ENCODE results near the gene ARHGAP26.

Gene ARHGAP26

DNA sequence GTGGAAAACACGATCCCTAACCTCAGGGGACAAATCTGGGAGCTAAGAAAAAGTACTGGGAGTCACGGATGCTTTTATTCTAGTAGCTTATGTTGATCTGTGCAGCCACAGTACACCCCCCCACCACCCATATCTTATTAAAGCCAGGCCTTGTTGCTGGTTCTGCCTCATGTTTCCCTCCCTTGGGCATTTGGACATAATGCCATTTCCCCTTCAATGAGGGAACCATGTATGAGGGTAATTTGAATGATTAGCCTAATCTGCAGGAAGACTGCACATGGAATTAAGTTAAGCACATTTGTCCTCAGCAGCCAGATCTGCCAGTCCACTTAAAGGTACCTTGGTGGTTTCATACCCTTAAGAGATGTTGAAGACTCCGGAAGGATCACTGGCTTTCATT is 102.0 kb downstream of the ARHGAP26 start:
- DNase-seq (ENCODE audit: low read depth, low spot score), result no peak

GRCh38 chr5:142872795-142873194 is 102.6 kb downstream of the ARHGAP26 start:
- DNase-seq (ENCODE audit: low read depth, low spot score), result no peak

DNA sequence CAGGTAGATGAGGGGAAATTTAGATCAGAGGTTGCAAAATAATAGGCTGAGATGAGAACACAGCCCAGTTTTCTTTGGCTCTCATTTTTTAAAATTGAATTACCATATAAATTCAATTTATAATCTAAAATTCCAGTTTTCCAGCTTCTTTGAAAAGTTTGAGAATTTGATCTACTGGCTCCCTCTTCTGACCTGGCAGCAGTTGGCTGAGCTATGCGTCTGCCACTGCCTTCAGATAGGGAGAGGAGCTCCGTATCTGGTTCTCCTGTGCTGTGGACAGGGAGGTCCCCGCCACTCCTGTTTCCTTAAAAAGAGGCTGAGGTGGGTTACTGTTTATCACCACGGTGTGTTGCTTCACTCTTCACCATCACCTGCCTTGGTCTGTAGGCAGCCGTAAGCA is 103.7 kb downstream of the ARHGAP26 start:
- DNase-seq (ENCODE audit: low read depth, low spot score), result no peak

DNA sequence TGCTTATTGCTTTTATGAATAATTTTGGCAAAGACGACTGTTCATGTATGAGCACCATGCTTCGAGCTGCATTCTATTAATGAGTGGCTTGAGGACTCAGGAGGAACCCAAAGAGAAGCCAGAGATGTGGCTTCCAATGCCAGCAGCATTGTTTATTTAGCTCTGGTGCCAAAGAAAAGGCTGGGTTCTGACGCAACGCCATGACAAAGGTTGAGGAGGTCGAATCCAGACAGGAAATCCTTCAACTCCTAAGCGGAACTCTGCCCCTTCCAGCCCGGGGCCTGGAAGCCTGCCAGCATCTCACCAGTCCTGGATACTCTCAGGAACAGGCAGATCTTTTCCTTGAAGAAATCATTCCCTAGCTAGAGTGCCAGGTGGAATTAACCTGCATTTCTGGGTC is 104.4 kb downstream of the ARHGAP26 start:
- DNase-seq (ENCODE audit: low read depth, low spot score), result no peak

- no peak for DNase-seq (ENCODE audit: low read depth, low spot score)
Observed at GRCh38 chr5:142875936-142876335, 105.8 kb downstream of the ARHGAP26 start.

GRCh38 chr5:142876817-142877216 is 106.6 kb downstream of the ARHGAP26 start:
- DNase-seq (ENCODE audit: low read depth, low spot score), result no peak

DNA sequence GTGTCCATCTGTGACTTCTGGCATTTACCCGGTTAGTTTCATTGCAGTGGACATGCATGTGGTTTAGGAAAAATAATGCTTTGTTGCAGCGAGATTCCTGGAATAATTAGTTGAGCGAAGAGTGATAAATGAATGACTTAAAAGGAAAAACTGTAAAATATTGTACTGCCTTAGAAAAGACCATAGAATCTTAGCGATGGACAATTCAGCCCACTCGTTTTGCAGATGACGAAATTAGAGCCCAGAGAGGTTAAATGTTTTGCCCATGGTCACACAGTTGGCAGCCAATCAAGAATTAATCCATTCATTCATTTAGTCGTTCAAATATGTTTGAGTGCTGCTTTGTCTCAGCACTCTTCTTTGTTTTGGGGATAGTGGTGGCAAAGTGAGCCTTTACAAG is 107.9 kb downstream of the ARHGAP26 start:
- no peak for DNase-seq (ENCODE audit: low read depth, low spot score)

DNA sequence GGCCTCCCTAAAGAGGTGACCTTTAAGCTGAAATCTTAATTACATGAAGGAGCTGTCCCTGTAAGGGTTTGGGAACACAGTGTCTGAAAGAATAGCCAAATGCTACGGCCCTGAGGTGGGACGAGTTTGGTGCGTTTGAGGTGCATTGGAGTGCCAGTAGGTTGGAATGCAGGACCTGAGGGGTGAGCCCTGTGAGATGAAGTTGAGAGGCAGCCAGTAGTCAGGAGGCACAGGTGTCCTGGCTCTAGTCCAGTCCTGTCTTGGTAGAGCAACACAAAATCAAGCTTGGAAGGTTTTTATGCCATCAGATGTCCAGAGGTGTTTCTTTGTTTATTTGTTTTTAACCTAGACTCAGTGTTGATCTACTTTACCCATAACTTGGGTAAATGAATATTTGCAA is 108.5 kb downstream of the ARHGAP26 start:
- no peak for DNase-seq (ENCODE audit: low read depth, low spot score)

GRCh38 chr5:142881076-142881783 is 111.1 kb downstream of the ARHGAP26 start:
- DNase-seq (ENCODE audit: low read depth, low spot score), result no peak

- DNase-seq (ENCODE audit: low read depth, low spot score), result no peak
Observed at GRCh38 chr5:142881784-142882126, 111.6 kb downstream of the ARHGAP26 start.

- no peak for DNase-seq (ENCODE audit: low read depth, low spot score)
Observed at GRCh38 chr5:142883025-142883424, 112.8 kb downstream of the ARHGAP26 start.

- no peak for DNase-seq (ENCODE audit: low read depth, low spot score)
Observed at GRCh38 chr5:142883438-142883837, 113.3 kb downstream of the ARHGAP26 start.

GRCh38 chr5:142884029-142884428 is 113.9 kb downstream of the ARHGAP26 start:
- no peak for DNase-seq (ENCODE audit: low read depth, low spot score)

DNA sequence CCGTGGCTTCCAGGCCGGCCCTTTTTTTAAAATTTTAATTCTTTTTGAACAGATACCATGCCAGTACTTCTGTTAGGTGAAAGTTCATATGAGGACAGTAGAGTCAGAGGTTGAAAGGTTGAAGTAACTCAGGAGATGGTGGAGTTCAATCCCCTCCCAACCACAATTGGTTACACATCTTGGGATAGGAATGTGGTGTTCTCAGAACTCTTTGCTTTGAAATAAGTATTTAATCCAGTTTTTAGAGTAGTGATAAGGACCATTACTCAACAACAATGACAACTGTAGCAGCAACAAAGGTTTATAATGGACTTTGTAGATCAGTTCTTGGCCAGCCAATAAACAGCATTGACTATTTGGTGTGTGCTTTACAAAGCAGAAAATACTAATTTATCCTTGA is 116.0 kb downstream of the ARHGAP26 start:
- DNase-seq (ENCODE audit: low read depth, low spot score), result no peak

GRCh38 chr5:142886956-142887355 is 116.8 kb downstream of the ARHGAP26 start:
- no peak for DNase-seq (ENCODE audit: low read depth, low spot score)

GRCh38 chr5:142888469-142889085 is 118.4 kb downstream of the ARHGAP26 start:
- no peak for DNase-seq (ENCODE audit: low read depth, low spot score)

- DNase-seq (ENCODE audit: low read depth, low spot score), result no peak
Observed at GRCh38 chr5:142892021-142892420, 121.8 kb downstream of the ARHGAP26 start.

- no peak for DNase-seq (ENCODE audit: low read depth, low spot score)
Observed at GRCh38 chr5:142894315-142894714, 124.1 kb downstream of the ARHGAP26 start.

GRCh38 chr5:142894749-142895148 is 124.6 kb downstream of the ARHGAP26 start:
- no peak for DNase-seq (ENCODE audit: low read depth, low spot score)

GRCh38 chr5:142896325-142897007 is 126.3 kb downstream of the ARHGAP26 start:
- no peak for DNase-seq (ENCODE audit: low read depth, low spot score)

GRCh38 chr5:142897328-142897727 is 127.2 kb downstream of the ARHGAP26 start:
- DNase-seq (ENCODE audit: low read depth, low spot score), result no peak

DNA sequence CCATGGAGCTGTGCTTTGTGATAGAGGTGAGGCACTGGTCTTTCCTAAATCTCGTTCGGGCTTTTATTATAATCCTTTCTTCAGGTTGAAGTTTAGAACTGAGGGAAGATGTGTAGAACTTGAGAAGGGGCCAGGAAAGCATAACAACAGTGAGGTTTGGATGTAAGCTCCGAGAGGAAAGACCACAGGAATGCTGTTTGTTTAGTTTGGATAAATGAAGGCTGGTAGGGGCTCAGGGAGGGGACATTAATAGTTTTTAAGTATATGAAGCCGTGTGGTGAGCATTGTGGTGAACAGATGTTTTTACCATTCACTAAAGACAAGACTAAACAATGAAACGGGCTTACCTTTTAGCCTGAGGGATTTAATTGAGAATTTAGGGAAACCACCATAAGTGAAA is 130.8 kb downstream of the ARHGAP26 start:
- DNase-seq (ENCODE audit: low read depth, low spot score), result no peak
